ENCODE results near the gene TUBD1.
"Not testable (repeated sequence)": the region's sequence is repeated elsewhere in the genome, so short reads cannot be mapped to it uniquely, and the experiment has no call there.

TUBD1 gene

GRCh38 chr17:59842901-59843652 is 49.7 kb downstream of the TUBD1 start:
- peak overlapping the region; percentile 96 for H3K27ac Mint-ChIP-seq
- no peaks in the 10 kb centered on the region for H3K9me3 Mint-ChIP-seq
- H3K4me1 Mint-ChIP-seq (ENCODE audit: low read depth): peaks cover 53% of the 10 kb centered on the region
- peak overlapping the region; percentile 95 for H3K4me3 Mint-ChIP-seq
- H3K27me3 Mint-ChIP-seq (ENCODE audit: low read depth): no peaks in the 10 kb centered on the region
- peaks cover 53% of the 10 kb centered on the region for H3K36me3 Mint-ChIP-seq (ENCODE audit: low read depth)

GRCh38 chr17:59841882-59842263 is 50.9 kb downstream of the TUBD1 start:
- peaks cover 50% of the 10 kb centered on the region for H3K4me1 Mint-ChIP-seq (ENCODE audit: low read depth)
- H3K27ac Mint-ChIP-seq: peak overlapping the region; percentile 96
- H3K4me3 Mint-ChIP-seq: peak overlapping the region; percentile 95
- H3K9me3 Mint-ChIP-seq; H3K27me3 Mint-ChIP-seq (ENCODE audit: low read depth): not testable (repeated sequence)
- H3K36me3 Mint-ChIP-seq (ENCODE audit: low read depth): peaks cover 55% of the 10 kb centered on the region

DNA sequence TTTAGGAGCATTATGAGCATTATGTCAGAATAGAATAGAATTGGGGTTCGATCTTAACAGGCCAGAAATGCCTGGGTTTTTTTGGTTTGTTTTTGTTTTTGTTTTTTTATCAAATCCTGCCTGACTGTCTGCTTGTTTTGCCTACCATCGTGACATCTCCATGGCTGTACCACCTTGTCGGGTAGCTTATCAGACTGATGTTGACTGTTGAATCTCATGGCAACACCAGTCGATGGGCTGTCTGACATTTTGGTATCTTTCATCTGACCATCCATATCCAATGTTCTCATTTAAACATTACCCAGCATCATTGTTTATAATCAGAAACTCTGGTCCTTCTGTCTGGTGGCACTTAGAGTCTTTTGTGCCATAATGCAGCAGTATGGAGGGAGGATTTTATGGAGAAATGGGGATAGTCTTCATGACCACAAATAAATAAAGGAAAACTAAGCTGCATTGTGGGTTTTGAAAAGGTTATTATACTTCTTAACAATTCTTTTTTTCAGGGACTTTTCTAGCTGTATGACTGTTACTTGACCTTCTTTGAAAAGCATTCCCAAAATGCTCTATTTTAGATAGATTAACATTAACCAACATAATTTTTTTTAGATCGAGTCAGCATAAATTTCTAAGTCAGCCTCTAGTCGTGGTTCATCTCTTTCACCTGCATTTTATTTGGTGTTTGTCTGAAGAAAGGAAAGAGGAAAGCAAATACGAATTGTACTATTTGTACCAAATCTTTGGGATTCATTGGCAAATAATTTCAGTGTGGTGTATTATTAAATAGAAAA is 51.5 kb downstream of the TUBD1 start:
- not testable (repeated sequence) for H3K27me3 Mint-ChIP-seq (ENCODE audit: low read depth)
- H3K4me1 Mint-ChIP-seq (ENCODE audit: low read depth): peaks cover 49% of the 10 kb centered on the region
- peaks cover 57% of the 10 kb centered on the region for H3K36me3 Mint-ChIP-seq (ENCODE audit: low read depth)

GRCh38 chr17:59840329-59841090 is 52.2 kb downstream of the TUBD1 start:
- Mint-ChIP-seq H3K27me3 (ENCODE audit: low read depth) (no peaks in the 10 kb centered on the region), H3K36me3 (ENCODE audit: low read depth) (peaks cover 57% of the 10 kb centered on the region), H3K4me3 (peak overlapping the region; percentile 95), H3K9me3 (no peaks in the 10 kb centered on the region), H3K4me1 (ENCODE audit: low read depth) (peaks cover 44% of the 10 kb centered on the region), H3K27ac (peak overlapping the region; percentile 96)

More for the DNA sequence above, 51.5 kb downstream of the TUBD1 start:
- H3K4me3 Mint-ChIP-seq: peak overlapping the region; percentile 95
- H3K9me3 Mint-ChIP-seq: not testable (repeated sequence)
- H3K27ac Mint-ChIP-seq: peak overlapping the region; percentile 96

- peak overlapping the region; percentile 95 for H3K4me3 Mint-ChIP-seq
- no peaks in the 10 kb centered on the region for H3K9me3 Mint-ChIP-seq
- H3K27ac Mint-ChIP-seq: peak overlapping the region; percentile 96
- peaks cover 57% of the 10 kb centered on the region for H3K36me3 Mint-ChIP-seq (ENCODE audit: low read depth)
- H3K4me1 Mint-ChIP-seq (ENCODE audit: low read depth): peaks cover 37% of the 10 kb centered on the region
- no peaks in the 10 kb centered on the region for H3K27me3 Mint-ChIP-seq (ENCODE audit: low read depth)
These were observed 53.0 kb downstream of the TUBD1 start for GRCh38 chr17:59839651-59840328.

GRCh38 chr17:59838052-59838916 is 54.5 kb downstream of the TUBD1 start:
- peak overlapping the region; percentile 96 for H3K27ac Mint-ChIP-seq
- H3K36me3 Mint-ChIP-seq (ENCODE audit: low read depth): peaks cover 59% of the 10 kb centered on the region
- no peaks in the 10 kb centered on the region for H3K27me3 Mint-ChIP-seq (ENCODE audit: low read depth)
- H3K9me3 Mint-ChIP-seq: no peaks in the 10 kb centered on the region
- H3K4me3 Mint-ChIP-seq: peak overlapping the region; percentile 95
- H3K4me1 Mint-ChIP-seq (ENCODE audit: low read depth): peaks cover 36% of the 10 kb centered on the region

GRCh38 chr17:59837308-59838051 is 55.3 kb downstream of the TUBD1 start:
- peaks cover 55% of the 10 kb centered on the region for H3K36me3 Mint-ChIP-seq (ENCODE audit: low read depth)
- no peaks in the 10 kb centered on the region for H3K9me3 Mint-ChIP-seq
- peak overlapping the region; percentile 95 for H3K4me3 Mint-ChIP-seq
- H3K27ac Mint-ChIP-seq: peak overlapping the region; percentile 96
- peaks cover 36% of the 10 kb centered on the region for H3K4me1 Mint-ChIP-seq (ENCODE audit: low read depth)
- no peaks in the 10 kb centered on the region for H3K27me3 Mint-ChIP-seq (ENCODE audit: low read depth)

GRCh38 chr17:59832883-59833379 is 59.8 kb downstream of the TUBD1 start:
- Mint-ChIP-seq H3K4me1 (ENCODE audit: low read depth) (peaks cover 57% of the 10 kb centered on the region), H3K27ac (peak overlapping the region; percentile 88), H3K4me3 (peak overlapping the region; percentile 35), H3K27me3 (ENCODE audit: low read depth) (no peaks in the 10 kb centered on the region), H3K36me3 (ENCODE audit: low read depth) (peaks cover 10% of the 10 kb centered on the region), H3K9me3 (no peaks in the 10 kb centered on the region)

DNA sequence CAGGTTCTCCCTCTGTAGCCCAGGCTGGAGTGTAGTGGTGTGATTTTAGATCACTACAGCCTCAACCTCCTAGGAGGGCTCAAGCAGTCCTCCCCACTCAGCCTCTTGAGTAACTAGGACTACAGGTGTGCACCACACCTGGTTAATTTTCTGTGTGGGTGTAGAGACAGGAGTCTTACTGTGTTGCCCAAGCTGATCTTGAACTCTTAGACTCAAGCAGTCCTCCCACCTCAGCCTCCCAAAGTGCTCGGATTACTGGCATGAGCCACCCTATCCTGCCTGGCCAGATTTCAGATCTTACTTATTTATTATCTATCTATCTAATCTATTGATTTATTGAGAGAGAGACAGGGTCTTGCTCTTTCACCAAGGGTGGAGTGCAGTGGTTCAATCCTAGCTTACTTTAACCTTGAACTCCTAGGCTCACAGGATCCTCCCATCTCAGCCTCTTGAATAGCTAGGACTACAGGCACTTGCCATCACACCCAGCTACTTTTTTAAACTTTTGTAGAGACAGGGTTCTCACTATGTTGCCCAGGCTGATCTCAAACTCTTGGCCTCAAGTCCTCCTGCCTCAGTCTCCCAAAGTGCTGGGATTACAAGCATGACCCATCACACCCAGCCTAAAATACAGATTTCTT is 61.8 kb downstream of the TUBD1 start:
- no peaks in the 10 kb centered on the region for H3K27me3 Mint-ChIP-seq (ENCODE audit: low read depth)
- peaks cover 9% of the 10 kb centered on the region for H3K36me3 Mint-ChIP-seq (ENCODE audit: low read depth)
- H3K27ac Mint-ChIP-seq: peak overlapping the region; percentile 96
- no peaks in the 10 kb centered on the region for H3K9me3 Mint-ChIP-seq
- peaks cover 68% of the 10 kb centered on the region for H3K4me1 Mint-ChIP-seq (ENCODE audit: low read depth)
- H3K4me3 Mint-ChIP-seq: peak overlapping the region; percentile 82

DNA sequence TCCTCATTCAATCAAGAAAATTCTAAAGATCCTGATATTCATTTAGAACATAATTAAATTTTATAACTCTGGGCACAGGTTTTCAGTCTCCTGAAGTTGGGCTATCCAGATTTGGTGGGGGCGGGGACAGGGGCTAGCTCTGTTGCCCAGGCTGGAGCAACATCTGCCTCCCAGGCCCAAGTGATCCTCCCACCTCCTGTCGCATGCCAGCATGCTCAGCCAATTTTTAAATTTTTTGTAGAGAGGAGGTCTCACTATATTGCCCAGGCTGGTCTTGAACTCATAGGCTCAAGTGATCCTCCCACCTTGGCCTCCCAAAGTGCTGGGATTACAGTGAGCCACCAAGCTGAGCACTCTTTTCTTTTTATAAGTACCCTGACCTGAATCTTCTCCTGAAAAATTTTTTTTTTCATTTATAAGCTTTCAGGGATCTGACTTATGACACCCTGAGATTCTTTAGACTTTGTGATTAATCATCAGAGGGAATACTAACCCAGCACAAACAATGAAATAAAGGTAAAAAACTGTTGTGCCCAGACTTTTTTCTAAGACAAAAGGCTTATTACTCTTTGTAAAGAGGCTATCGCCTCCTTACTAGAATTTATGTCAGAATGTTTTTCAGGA is 62.6 kb downstream of the TUBD1 start:
- H3K36me3 Mint-ChIP-seq (ENCODE audit: low read depth): peaks cover 11% of the 10 kb centered on the region
- peak overlapping the region; percentile 82 for H3K4me3 Mint-ChIP-seq
- H3K27me3 Mint-ChIP-seq (ENCODE audit: low read depth): no peaks in the 10 kb centered on the region
- H3K9me3 Mint-ChIP-seq: no peaks in the 10 kb centered on the region
- peaks cover 73% of the 10 kb centered on the region for H3K4me1 Mint-ChIP-seq (ENCODE audit: low read depth)
- H3K27ac Mint-ChIP-seq: peak overlapping the region; percentile 96

GRCh38 chr17:59829217-59830006 is 63.3 kb downstream of the TUBD1 start:
- H3K9me3 Mint-ChIP-seq: no peaks in the 10 kb centered on the region
- H3K27ac Mint-ChIP-seq: peak overlapping the region; percentile 96
- no peaks in the 10 kb centered on the region for H3K27me3 Mint-ChIP-seq (ENCODE audit: low read depth)
- H3K4me1 Mint-ChIP-seq (ENCODE audit: low read depth): peaks cover 73% of the 10 kb centered on the region
- peaks cover 11% of the 10 kb centered on the region for H3K36me3 Mint-ChIP-seq (ENCODE audit: low read depth)
- peak overlapping the region; percentile 82 for H3K4me3 Mint-ChIP-seq
